ENCODE results near the gene PTPN1.

DNA sequence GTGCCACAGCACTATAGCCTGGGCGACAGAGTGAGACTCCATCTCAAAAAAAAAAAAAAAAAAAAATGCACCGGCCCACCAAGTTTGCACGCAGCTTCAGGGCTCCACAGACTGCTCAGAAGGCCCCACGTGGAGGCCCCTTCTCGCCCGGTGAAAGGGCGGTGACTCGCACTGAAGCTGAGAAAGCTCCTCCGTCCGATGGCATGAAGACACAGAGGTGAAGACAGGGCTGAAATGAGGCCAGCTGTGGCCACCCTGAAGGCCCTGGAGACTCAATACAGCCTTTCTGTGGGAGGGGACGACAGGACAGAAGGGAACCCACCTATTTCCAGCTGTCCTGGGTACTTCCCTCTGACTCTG is 84.0 kb downstream of the PTPN1 start:
- TF ChIP-seq POLR2AphosphoS5 (IDR thresholded peaks at IDR 0.05; ENCODE audit: insufficient read depth, low read depth, low read length) (no peak), POLR2A (IDR thresholded peaks at IDR 0.05; ENCODE audit: low read depth, low read length) (no peak), EZH2 (IDR thresholded peaks at IDR 0.05; ENCODE audit: borderline replicate concordance, low read depth, low read length, severe bottlenecking) (no peak), JUN (IDR thresholded peaks at IDR 0.05; ENCODE audit: borderline replicate concordance, insufficient read depth, insufficient read length, low read depth) (no peak), GATA2 (IDR thresholded peaks at IDR 0.05; ENCODE audit: insufficient read depth, insufficient read length, low read depth, low read length) (no peak)
- TF ChIP-seq, protein P1, sequence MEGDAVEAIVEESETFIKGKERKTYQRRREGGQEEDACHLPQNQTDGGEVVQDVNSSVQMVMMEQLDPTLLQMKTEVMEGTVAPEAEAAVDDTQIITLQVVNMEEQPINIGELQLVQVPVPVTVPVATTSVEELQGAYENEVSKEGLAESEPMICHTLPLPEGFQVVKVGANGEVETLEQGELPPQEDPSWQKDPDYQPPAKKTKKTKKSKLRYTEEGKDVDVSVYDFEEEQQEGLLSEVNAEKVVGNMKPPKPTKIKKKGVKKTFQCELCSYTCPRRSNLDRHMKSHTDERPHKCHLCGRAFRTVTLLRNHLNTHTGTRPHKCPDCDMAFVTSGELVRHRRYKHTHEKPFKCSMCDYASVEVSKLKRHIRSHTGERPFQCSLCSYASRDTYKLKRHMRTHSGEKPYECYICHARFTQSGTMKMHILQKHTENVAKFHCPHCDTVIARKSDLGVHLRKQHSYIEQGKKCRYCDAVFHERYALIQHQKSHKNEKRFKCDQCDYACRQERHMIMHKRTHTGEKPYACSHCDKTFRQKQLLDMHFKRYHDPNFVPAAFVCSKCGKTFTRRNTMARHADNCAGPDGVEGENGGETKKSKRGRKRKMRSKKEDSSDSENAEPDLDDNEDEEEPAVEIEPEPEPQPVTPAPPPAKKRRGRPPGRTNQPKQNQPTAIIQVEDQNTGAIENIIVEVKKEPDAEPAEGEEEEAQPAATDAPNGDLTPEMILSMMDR (IDR thresholded peaks at IDR 0.05; ENCODE audit: extremely low read depth in 1 of 2, insufficient read depth in 1 of 2, low read depth in 1 of 2, low read length in 2 of 2), result no peak
- TF ChIP-seq, protein P2, sequence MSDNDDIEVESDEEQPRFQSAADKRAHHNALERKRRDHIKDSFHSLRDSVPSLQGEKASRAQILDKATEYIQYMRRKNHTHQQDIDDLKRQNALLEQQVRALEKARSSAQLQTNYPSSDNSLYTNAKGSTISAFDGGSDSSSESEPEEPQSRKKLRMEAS (IDR thresholded peaks at IDR 0.05; ENCODE audit: insufficient read depth, insufficient read length), result no peak

Data from endothelial cell of umbilical vein (primary cell).